AG04450 (cell line): Measurements from ENCODE around the gene ZDHHC9. TPM values are rescaled to one million over a fixed set of nuclear protein-coding genes. Genes with fewer than 3 reads are reported as not detected.

ENCODE experiments used
- CTCF ChIA-PET: fragments of 300-600, 350-600 bp; formaldehyde crosslinking; extraction: SDS; loops from one replicate; lab custom pipeline; 2022; ENCODE audit warnings: antibody characterized with exemption, inconsistent platforms; lab: Charles Lee
- POLR2A ChIA-PET: fragments of 350-600 bp; formaldehyde crosslinking; extraction: SDS; loops from one replicate; lab custom pipeline; 2021; ENCODE audit warnings: antibody characterized with exemption, inconsistent platforms; lab: Yijun Ruan, JAX
- DNase-seq: peaks from one replicate; pipeline ENCODE4 v3.0.0-alpha.2; 2011; ENCODE audit warnings: low read depth, low spot score
- H3K27ac ChIP-seq: one replicate; pipeline ENCODE4 v1.5.1; 2012; ENCODE audit warnings: low read depth, low read length, control low read depth
- H3K27me3 ChIP-seq: one replicate; pipeline ENCODE4 v1.6.0; 2012; ENCODE audit warnings: low read length; ENCODE audit not compliant: control insufficient read depth, insufficient read depth
- H3K4me3 ChIP-seq: 2 replicates; pipeline ENCODE4 v1.5.1; 2011; ENCODE audit warnings: mild to moderate bottlenecking, low read depth, low read length, control low read depth
- H3K9me3 ChIP-seq: 2 replicates; pipeline ENCODE4 v1.5.1; 2012; ENCODE audit warnings: low read length; ENCODE audit not compliant: control insufficient read depth, insufficient read depth
- polyA plus RNA-seq: library from polyadenylated mRNA; depleted of rRNA; stranded (reverse); fragments of >200 nt; gene quantifications from 2 replicates; pipeline ENCODE4 v1.2.3, GENCODE V29; 2011
- TF ChIP-seq, protein P1 (sequence below): IDR thresholded peaks from 2 replicates; pipeline ENCODE4 v1.5.1; 2011; ENCODE audit warnings: low read depth, low read length, control low read depth, inconsistent platforms

The ZDHHC9 gene
- polyA plus RNA-seq, 1 experiment, result 46.0 TPM

DNA sequence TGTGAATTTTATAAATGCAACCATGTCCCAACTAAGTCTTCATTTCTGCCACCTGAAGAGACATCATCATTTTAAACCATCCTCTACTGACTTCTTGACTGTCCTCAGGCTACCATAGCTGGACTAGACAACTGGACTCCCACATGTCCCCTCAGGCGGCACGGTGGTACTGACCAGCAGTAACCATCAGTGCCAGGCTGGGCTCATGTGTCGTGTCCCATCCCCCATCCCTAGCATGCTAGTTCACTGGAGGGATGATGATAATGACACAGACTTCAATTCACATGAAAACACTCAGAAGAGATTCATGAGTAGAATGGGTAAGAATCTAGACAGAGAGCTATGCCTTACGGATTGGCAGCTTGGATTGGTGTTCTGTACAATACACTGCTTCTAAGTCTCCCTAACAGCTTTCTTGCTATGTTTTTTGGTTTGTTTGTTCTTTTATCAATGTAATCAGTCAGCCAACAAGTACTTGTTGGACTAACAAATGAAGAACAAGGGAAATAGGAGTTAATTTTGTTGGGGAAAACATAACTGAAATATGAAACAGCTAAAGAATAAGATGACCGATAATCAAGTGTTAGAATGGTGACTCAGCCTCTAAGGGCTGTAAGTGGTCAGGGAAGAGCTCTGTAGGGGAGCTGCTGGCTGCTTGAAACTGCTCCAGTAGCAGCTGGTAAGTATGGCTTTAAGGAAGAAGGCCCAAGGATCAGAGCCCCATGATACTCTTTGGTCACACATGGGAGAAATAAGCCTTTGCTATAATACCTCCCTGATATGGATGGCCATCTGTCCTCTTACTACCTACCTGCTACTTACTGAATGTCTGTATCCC lies 10.3 kb downstream of the ZDHHC9 start:
- DNase-seq, result peak; percentile 30
- no peaks in the 10 kb centered on the region for H3K27me3 ChIP-seq
- ChIA-PET POLR2A (interaction anchor here (0.6 kb wide), 1 partner anchor 10 kb away, joined by 4 read pairs; the partner anchor contains the start of gene ZDHHC9), CTCF (interaction anchor here (0.6 to 1.3 kb wide), 6 partner anchors 10 to 227 kb away, joined by 3 to 5 read pairs (median 3); no protein-coding TSS in a partner anchor)
- TF ChIP-seq, protein P1, sequence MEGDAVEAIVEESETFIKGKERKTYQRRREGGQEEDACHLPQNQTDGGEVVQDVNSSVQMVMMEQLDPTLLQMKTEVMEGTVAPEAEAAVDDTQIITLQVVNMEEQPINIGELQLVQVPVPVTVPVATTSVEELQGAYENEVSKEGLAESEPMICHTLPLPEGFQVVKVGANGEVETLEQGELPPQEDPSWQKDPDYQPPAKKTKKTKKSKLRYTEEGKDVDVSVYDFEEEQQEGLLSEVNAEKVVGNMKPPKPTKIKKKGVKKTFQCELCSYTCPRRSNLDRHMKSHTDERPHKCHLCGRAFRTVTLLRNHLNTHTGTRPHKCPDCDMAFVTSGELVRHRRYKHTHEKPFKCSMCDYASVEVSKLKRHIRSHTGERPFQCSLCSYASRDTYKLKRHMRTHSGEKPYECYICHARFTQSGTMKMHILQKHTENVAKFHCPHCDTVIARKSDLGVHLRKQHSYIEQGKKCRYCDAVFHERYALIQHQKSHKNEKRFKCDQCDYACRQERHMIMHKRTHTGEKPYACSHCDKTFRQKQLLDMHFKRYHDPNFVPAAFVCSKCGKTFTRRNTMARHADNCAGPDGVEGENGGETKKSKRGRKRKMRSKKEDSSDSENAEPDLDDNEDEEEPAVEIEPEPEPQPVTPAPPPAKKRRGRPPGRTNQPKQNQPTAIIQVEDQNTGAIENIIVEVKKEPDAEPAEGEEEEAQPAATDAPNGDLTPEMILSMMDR, result no peak
- H3K4me3 ChIP-seq, result no peak overlapping the region
- no peaks in the 10 kb centered on the region for H3K9me3 ChIP-seq
- no peak overlapping the region for H3K27ac ChIP-seq

DNA sequence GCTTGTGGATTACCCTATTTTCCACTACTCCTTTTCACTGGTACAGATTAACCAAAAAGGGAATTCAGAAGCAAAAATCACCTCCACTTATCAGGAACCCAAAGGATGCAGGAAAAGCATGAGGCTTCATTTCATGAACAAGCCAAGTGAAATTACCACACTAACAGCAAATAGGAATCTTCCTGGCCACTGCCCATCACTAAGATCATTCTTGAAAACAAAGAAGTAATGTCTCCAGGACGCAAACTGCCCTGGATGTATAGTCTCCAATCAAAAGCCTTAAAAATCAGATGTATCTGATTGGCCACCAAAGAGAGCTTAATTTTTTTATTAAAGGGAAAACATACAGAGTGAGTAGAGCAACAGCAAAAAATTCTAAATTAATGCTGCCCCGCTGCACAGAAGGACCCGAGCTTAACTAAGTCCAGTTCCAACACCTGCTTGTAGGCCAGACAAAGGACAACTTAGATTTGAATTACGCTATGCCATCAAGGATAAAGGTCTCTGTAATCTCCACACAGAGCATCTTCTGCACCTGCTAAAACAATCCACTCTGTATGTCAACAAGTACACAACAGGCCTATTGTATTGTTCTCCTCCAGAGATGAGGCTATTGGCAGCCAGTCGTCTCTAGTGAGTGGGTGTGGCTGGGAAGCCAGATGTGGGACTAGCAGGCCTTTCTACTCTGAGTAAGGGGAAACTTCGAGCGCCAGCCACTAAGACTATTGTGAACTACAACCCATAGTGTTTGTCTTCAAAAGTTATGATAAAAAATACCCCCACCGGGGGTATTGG lies 12.4 kb downstream of the ZDHHC9 start:
- DNase-seq, result no peak
- no peaks in the 10 kb centered on the region for H3K27me3 ChIP-seq
- no peak overlapping the region for H3K27ac ChIP-seq
- H3K9me3 ChIP-seq, result no peaks in the 10 kb centered on the region
- TF ChIP-seq, protein P1, result no peak
- CTCF ChIA-PET, result no interaction called here
- no peak overlapping the region for H3K4me3 ChIP-seq
- POLR2A ChIA-PET, result no interaction called here

DNA sequence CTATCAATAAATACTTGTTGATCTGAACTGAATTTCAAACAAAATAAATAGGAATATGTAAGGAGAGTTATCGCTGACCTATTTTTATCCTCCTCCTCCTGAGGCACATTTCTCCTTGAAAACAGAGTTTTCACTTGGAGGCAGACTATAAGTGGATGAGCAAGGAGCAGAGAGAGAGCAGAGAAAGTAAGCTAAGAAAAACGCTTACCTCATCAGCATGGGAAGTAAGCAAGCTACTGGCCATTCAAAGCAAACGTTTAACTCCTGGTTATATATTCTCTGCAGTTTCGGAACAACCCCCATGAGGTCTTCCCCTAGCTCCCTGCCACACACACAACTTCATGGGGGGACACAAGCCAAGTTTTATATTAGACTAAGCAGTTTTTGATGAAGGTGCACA lies 13.2 kb downstream of the ZDHHC9 start:
- ChIA-PET POLR2A (no interaction called here), CTCF (interaction anchor here (0.5 kb wide), 1 partner anchor 285 kb away, joined by 8 read pairs; no protein-coding TSS in a partner anchor)
- Histone ChIP-seq H3K4me3 (no peak overlapping the region), H3K27ac (no peak overlapping the region), H3K9me3 (no peaks in the 10 kb centered on the region), H3K27me3 (no peaks in the 10 kb centered on the region)
- TF ChIP-seq, protein P1, result no peak
- no peak for DNase-seq

DNA sequence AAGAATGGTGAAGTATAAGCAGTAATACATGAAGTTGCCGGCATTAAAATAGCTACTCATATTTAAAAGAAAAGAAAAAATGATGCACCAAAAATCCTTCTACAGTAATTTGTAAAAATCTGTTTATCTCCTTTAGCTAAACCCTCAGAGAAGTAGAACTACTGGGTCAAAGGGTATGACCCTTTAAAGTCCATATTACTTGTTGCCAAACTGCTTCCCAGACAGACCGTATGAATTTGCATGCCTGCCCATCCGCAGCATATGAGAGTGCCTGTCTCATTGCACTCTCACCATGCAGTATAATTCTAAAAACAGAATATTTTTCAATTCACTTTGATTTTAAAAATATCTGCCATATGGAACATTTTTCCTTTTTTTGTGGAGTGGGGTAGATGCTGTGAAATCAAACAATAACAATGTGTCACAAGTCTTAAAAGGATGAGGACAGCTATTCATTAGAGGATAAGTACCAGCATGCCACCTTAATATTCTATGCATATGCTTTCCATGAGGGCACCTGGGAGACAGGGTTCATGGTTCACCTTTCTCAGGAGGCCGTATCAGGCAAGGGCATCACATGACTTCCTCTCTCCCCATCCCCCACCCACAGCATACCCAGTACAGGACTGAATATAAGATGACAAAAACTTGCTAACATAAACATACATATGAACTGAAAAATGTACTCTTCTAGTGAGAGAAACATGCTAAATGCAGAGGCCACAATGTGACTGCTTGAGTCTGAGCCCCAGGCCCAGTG lies 17.8 kb downstream of the ZDHHC9 start:
- CTCF ChIA-PET, result interaction anchor here (1.2 kb wide), 1 partner anchor 188 kb away, joined by 3 read pairs; no protein-coding TSS in a partner anchor

More for the DNA sequence above, 17.8 kb downstream of the ZDHHC9 start:
- DNase-seq, result no peak
- POLR2A ChIA-PET, result interaction anchor here (0.6 kb wide), 1 partner anchor 15 kb away, joined by 3 read pairs; no protein-coding TSS in a partner anchor
- H3K4me3 ChIP-seq, result no peak overlapping the region
- TF ChIP-seq, protein P1, result no peak
- H3K27me3 ChIP-seq, result no peaks in the 10 kb centered on the region
- no peak overlapping the region for H3K27ac ChIP-seq
- no peaks in the 10 kb centered on the region for H3K9me3 ChIP-seq
